ENCODE measurements around the gene SACS.

Gene SACS, protein sequence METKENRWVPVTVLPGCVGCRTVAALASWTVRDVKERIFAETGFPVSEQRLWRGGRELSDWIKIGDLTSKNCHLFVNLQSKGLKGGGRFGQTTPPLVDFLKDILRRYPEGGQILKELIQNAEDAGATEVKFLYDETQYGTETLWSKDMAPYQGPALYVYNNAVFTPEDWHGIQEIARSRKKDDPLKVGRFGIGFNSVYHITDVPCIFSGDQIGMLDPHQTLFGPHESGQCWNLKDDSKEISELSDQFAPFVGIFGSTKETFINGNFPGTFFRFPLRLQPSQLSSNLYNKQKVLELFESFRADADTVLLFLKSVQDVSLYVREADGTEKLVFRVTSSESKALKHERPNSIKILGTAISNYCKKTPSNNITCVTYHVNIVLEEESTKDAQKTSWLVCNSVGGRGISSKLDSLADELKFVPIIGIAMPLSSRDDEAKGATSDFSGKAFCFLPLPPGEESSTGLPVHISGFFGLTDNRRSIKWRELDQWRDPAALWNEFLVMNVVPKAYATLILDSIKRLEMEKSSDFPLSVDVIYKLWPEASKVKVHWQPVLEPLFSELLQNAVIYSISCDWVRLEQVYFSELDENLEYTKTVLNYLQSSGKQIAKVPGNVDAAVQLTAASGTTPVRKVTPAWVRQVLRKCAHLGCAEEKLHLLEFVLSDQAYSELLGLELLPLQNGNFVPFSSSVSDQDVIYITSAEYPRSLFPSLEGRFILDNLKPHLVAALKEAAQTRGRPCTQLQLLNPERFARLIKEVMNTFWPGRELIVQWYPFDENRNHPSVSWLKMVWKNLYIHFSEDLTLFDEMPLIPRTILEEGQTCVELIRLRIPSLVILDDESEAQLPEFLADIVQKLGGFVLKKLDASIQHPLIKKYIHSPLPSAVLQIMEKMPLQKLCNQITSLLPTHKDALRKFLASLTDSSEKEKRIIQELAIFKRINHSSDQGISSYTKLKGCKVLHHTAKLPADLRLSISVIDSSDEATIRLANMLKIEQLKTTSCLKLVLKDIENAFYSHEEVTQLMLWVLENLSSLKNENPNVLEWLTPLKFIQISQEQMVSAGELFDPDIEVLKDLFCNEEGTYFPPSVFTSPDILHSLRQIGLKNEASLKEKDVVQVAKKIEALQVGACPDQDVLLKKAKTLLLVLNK (N-terminal part only)

DNA sequence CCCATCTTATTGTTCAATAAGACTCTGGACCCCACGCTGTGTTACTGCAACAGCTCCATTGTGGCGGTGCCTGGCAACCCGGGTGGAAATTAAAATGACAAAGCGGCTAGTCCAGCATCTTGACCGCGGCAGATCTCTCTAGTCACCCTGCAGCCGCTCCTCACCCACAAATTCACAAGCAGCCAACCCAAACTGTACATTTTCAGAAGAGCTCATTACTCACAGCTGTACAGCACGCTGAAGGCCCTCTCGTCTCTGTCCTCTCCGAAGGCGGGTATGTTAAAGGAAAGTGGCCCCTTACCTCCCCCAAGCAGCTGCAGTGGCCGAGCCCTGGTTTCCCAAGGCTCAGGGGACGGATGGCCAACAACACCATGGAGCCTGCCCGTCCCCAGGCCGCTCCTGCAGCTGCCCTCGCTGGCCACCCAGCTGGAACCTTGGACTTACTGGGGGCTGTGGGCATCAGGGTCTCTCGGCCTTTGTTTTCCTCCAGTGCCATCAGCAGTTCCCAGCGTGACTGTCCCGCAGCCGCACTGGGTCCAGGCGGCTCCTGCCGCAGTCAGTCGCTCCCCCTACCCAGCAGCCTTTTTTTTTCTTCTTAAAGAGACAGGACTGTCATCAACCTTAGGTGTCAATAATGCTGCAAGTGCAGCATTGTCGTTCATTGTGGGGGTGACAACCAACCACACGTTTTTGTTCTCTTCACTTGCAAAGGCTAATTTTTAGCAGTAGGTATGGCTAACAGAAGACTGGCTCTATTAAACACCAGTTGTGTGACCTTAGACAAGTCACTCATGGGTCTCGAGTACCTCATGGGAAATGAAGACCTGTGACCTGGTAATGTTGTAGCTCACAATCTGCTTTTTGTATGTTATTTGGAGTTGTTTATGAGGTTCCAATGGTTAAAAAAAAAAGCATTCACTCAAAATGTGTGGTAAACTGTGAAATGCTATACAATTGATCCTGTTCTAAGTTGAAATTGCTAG lies at the start of gene SACS:
SACS (minus strand) TSS at position 532 of the 983 bp plus-strand sequence. CDS start 22,463 bp downstream, outside the sequence.
- no peak for DNase-seq (ENCODE audit: low spot score)

DNA sequence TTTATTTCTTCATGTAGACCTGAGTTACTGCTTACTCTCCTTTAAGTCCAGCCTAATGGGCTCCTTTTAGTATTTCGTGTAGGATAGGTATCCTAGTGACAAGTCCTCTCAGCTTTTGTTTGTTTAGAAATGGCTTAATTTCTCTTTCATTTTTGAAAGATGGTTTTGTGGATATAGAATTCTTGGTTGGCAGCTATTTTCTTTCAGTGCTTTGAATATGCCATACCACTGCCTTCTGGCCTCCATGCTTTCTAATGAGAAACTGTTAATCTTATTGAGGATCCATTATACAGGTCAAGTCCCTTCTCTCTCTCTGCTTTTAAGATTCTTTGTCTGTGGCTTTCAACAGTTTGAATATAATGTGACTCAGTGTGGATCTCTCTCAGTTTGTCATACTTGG lies 46.8 kb upstream of the SACS start:
- no peak for DNase-seq (ENCODE audit: low spot score)

DNA sequence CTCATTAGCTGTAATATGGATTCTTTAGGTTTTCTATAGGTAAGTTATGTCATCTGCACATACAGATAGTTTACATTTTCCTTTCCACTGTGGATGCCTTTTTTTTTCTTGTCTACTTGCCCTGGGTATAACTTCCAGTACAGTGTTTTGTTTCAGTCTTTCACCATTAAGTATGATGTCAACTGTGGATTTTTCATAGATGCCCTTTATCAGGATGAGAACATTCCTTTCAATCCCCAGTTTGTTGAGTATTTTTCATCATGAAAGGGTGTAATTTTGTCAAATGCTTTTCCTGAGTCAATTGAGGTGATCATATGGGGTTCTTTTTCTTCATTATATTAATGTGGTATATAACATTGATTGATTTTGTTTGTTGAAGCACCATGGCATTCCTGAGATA lies 43.6 kb upstream of the SACS start:
- no peak for DNase-seq (ENCODE audit: low spot score)

DNA sequence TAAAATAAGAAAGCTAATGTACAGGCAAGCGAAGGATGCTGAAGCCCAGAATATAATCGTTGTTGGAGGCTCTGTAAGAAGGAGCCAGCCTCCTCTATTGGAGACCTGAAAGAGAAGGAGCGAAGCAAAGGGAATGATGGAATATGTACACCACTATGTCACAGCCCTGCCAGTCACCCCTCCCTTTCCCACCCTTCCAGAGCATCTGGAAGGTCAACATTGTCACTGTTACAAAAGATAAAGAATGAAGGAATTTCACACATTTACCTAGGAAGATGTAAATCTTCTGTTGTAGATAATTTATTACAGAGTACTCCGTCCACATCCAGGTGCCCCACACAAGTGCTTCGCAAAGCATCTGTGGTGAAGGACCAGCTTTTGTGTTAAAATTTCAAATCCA lies 39.7 kb upstream of the SACS start:
- no peak for DNase-seq (ENCODE audit: low spot score)

DNA sequence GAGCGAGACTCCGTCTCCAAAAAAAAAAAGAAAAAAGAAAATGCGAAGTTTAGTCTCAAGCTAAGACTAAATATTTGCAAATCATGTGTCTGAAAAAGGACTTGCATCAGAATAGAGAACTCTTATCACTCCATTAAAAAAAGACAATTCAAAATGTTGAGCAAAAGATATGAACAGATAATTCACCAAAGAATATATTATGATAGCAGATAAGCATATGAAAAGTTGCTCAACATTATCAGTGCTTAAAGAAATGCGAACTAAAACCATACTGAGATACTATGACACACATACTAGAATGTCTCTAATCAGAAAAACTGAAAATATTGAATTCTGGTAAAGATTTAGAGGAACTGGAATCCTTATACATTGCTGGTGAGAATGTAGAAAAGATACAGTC lies 38.7 kb upstream of the SACS start:
- no peak for DNase-seq (ENCODE audit: low spot score)

DNA sequence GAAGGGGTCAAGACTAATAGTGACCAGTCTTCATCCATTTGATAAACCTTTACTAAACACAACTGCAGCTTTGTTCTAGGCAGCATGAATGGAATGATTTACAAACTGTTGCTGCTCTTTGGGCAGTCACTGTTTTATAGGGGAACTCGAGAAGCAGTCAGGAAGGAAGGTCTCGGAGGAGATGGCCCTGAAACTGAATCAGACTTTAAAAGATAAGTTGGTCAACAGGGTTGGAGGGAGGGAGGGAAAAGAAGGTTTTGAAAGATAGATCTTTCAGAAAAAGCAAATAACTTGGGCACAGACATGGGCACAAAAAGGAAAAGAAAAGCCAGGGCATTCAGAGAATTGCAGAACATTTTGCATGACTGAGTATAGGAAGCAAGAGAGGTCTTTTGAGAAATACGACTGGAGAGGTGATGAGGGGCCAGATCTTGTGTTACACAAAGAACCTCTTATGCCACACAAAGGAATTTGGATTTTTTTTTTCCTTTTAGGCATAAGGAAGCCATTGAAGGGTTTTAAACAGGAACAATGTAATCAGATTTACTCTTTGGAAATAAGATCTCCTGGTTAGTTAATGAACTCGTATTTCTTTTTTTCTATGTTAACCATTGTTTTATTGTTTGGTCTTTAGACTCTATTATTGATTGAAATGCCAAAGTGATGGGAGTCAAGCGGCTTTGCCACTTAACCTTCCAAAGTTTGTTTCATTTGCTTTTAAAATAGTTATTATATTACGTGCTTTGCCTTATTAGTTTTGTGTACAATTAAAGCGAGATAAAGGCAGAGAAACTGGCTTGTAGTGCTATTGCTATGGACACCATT lies 37.5 kb upstream of the SACS start:
- DNase-seq (ENCODE audit: low spot score) = no peak

DNA sequence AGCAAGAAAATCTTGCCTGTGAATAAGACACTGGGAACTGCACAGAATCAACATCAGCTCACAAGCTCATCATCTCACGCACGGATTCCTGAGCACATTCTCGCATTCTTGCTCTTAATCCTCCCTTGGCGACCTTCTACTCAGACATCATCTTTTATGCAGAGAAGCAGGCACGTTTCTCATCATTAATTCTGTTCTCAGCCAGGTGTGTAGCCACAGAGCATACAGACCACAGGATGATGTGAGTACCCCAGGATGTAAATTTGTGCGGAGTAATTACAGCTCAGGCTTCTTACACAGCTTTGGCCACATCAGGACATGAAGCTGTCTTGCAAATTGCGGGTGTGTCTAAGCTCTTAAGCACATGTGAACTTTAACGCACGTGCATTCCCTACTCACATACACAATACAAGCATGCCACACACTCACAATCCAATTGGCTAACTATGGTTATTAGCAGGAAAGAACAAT lies 36.5 kb upstream of the SACS start:
- DNase-seq (ENCODE audit: low spot score) = no peak

DNA sequence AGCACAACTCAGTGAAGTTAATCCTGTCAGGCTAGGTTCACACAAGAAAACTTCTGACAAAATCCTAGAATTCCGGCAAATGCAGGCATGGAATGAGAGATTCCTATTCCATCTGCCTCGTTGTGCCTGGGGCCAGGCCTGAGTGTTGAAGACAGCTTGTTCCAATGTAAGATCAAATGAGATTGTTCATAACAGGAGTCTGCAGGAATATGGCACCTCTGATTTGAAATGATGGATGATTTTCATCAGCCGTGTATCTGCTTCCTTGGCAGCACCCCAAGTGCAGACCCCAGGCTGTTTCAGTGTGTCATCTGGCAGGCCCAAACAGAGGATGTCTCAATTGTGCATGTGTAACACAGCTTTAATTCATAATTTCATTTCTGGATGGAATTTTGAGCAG lies 35.3 kb upstream of the SACS start:
- DNase-seq (ENCODE audit: low spot score) = no peak

DNA sequence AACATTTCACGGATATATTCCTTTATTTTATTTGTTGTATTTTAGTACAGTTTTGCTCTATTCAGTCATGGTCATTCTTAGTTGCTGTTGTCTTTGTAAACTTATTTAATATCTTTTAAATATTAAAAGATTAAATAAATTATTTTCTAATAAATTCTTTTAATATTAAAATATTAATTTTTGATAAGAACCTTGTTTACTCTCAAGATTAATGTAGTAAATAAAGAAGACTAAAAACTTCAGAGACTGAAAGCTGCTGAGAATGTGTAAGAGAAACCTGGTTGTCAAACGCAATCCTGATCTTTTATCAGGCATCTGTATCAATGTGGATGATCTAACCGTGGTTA lies 34.4 kb upstream of the SACS start:
- no peak for DNase-seq (ENCODE audit: low spot score)

DNA sequence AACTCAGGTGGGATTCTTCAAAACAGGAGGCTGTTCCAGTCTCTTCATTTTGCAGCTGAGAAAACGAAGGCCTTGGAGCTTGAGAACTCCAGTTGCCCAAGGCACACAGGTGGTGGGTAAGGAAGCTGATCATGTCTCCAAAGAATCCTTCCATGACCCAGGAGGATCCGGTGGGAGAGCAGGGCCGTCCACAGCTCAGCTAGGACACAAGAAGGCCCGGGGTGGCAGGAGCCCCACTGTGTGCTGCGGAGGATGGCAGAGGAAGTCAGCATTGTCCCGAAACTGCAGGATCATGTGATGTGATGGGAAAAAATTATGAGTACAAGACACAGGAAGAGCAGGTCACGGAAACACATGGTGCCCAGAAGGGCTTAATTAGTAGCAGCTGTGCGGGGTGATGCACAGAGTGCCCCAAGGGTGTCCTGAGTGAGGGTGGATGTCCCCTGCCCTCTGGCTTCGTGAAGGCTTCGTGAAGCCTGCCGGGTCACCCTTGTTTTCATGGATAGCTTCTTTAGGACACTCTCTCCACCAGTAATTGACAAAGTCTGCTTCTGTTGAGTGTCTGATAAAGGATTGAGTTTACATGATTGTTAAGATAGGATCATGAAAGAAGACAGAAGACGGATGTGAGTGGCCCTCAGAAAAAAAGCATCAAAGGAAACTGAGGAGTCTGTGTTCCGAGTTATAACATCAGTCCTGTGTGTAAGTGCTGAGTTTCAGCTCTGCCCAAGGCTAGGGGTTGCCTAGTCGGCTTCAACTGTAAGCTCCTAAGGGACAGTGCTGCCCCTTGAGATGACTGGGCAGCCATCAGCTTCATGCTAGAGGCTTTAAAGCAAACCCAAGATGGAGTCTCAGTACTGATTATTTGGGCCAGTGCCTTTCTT lies 33.8 kb upstream of the SACS start:
- no peak for DNase-seq (ENCODE audit: low spot score)

DNA sequence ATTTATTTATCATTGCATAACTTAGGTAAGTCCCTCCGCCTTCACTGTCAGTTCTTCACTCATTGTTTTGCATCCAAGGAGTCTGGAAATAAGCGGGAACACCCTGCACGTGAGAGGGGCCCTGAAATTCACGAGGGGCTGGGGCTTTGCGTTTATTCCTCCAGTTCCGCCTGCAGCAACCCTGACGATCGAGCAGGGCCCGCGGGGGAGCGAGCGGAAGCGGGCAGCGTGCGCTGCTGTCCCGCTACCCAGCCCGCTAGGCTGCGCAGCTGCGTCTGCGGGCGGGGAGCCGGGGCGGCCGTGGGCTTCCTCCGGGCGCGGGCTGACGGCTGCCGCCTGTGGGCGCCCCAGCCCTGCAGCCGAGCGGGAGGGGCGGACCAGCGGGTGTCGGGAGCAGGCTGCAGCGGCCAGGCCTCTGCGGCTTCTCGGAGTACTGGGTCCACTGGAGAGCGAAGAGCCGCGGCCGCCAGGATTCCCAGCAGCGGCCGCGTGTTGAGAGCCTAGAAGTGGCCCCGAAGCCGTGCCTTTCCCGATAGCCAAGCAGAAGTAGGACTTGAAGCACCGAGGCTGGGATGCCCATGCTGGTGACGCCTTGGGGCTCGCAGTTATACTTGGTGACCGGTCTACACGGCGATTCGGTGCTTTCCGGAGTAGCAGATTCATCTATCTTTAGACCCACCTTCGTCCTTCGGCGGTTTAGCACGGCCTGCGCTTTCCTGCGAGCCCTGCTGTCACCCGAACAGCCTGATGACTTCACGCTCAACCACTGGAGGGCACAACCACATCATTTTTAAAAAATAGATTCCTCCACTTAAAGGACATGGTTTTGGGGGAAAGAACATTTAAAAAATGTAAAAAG lies 32.9 kb upstream of the SACS start:
- DNase-seq (ENCODE audit: low spot score) = peak; percentile 48

DNA sequence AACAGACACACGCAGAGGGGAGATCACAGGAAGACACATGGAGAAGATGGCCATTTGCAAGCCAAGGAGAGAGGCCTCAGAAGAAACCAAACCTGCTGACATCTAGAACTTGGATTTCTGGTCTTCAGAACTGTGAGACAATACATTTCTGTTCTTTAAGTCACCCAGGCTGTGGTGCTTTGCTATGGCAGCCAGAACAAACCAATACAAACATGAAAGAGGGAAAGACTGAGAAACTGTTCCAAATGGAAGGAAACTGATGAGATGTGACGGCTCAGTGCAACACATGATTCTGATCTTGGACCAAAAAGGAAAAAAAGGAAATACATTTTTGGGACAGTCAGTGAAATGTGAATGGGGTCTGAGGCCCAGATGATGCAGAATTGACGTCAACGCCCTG lies 30.2 kb upstream of the SACS start:
- no peak for DNase-seq (ENCODE audit: low spot score)

DNA sequence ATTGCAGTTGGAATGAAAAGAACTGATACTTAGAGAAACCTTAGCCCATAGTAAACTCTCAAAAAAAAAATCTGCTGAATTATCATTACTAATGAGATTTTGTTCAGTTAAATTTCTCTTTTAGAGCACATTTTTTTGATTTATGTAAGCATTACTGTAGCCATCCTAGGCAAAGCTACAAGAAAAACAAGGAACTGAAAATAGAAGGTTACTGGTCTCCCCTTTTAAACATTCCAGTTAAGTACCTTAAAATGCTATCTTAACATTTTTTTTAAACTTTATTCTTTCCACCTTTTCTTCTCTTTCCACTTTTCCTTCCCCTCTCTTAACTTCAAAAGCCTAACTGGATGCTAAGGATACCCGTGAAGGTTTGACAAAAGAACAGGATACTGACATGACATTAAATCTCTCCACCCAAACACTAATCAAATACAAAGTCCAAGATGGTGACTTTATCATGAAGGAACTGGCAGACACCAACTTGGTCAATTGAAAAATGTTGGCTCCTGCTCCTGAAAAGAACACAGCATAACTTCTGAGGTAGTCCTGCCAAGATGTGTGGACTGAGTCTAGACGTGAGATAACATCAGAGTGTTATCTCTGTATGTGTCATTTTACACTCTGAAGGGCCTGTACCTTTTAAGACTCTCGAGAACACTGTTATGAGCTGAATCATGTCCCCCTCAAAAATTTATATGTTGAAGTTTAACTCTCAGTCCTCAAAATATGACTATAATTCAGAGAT lies 29.5 kb upstream of the SACS start:
- DNase-seq (ENCODE audit: low spot score) = no peak

DNA sequence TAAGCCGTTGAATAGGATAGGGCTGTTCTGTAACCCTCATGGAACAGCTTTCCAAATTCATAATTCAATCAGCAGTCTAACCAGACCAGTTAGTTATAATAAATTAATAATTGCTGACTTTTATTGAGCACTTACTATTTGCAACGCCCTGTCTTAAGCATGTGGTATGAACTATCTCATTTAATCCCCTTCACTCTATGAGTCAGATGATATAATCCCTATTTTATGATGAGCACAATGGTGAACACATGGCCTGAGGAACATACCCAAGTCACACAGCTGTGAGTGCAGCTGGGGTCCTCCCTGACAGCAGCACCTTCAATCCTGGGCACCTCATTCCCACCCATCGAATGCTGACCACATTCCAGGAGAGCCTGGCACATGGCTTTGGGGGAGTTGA lies 28.0 kb upstream of the SACS start:
- no peak for DNase-seq (ENCODE audit: low spot score)

DNA sequence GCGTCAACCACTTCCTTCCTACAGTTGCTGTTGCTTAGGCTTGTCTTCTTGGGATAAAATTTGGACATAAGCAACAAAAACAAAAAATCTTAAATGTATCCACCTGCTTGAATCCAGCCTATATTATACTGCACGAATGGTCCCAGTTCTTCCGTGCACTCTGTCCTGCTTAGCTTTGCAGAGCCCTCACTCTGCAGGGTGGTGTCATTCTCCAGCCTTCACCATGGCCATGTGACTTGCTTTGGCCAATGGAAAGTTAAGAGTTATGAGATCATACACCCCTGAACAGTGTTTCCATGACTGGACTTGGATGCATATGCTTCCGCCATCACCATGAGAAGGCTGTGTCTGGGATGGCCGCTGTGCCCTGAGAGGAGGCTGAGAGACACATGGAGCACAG lies 27.4 kb upstream of the SACS start:
- no peak for DNase-seq (ENCODE audit: low spot score)

DNA sequence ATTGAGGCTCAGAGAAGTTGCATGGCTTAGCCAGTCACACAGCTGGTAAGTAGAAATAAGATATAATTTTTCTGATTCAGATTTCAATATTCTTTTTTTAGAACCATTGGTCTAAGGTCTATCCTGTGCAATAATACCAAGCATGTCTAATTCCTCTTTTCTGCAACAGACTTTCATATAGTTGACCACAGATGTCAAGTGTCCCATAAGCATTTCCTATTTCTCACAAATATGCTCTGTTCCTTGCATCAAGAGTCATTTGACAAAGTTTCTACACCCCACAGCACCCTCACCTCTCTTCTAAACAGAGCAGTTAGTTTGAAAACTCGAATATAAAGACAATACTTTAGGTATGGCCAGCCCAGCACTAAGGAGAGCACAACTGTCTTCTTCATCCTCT lies 26.8 kb upstream of the SACS start:
- DNase-seq (ENCODE audit: low spot score) = no peak

DNA sequence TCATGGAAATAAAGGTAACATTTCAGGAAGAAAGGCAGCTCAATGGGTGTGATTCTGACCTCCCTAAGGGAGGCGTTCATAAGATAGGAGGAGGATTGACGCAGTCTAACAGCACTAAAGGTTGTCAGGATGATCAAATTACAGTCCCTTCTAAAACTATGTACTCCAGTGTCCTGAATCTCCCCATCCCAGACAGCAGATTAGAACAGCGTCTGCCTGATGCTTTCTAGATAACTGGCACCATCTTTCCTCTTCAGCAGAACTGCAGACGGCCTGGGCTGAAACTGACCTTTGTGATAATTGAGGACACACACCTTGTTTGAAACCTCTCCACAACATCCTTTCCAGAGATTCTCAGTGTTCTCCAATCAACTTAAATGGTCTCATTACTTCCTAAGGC lies 25.5 kb upstream of the SACS start:
- DNase-seq (ENCODE audit: low spot score) = no peak

All from HuH-7.5 (cell line).